ENCODE results near the gene SLC22A15.
"Not testable (repeated sequence)": the region's sequence is repeated elsewhere in the genome, so short reads cannot be mapped to it uniquely, and the experiment has no call there.

Gene SLC22A15

DNA sequence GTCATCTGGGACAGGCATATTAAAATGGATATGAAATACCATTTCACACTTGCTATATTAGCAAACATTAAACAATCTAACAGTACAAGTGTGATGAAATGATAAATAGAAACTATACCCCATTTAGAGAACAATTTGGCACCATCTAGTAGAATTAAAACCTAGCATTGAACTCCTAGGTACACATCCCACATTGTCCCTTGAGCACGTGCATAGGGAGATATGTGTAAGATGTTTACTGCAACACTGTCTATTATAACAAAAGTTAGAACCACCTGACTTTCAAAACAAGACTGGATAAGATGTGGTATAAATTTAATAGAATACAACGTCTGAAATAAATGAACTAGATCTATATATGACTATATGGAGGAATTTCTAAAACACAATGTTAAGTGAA, 3.8 kb downstream of the SLC22A15 start:
- peak overlapping the region; percentile 99 for H3K27ac ChIP-seq

DNA sequence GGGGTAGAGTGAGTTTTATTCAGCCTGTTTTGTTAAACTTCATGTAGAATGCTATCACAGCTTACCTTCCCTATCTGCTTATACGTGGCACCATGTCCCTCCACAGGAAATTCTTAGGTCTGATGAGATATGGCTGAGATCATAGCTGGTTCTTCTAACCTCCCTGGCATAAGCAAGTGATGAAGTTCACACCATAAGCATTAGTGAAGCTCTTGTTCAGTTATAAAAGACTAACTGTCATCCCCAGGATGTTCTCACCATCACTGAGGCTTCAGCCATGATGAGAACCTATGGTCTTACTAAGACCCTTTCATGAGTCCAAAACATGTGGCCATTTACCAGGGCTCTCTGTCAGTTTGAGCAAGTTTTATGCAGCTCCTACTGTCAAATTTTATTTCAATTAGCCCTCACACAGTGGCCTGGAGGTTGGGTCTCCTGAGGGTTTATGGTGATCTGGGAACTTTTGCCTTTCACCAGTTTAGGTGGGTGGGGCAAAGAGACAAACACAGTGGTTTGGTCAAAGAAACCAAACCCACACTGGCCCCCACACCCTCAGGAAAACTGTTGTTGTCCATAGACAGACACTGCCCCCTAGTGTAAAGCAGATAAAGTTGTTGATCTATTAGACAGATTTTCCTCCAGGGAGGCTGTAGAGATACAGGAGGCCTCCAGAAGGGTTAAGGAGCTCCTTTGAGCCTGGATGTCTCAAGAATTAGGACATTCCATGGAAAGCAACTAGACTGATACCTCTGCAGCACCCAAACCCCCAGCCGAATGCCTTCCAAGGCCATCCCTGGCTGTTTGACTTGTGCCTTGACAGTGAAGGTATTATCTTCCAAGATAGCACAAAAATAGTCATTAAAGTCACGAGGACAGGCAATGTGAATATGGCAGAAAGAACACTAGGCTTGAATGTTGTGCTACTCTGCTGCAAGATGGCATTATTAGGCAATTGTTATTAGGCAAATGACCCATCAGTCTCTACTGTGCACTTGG, 5.0 kb downstream of the SLC22A15 start:
- peak overlapping the region; percentile 99 for H3K27ac ChIP-seq
- no peak for DNase-seq (ENCODE audit: low read depth, low spot score)

More for the DNA sequence above, 3.8 kb downstream of the SLC22A15 start:
- no peak for DNase-seq (ENCODE audit: low read depth, low spot score)

DNA sequence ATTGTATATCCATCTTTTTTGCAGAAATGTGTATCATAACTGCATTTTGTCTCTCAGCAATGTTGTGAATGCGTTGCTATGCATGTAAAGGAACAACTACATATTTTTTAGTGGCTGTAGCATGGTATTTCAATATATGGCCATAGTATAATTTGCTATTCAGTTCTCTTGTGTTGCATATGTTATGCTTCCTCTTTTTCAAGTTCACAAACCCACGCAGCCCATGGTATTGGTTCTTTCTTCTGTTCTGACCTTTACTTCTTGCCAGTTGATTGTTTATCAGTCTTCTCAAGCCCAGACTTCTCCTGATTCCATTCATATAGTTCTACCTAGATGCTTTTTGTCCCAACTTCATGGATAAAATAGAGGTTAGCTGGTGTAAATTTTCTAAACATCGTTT, 6.1 kb downstream of the SLC22A15 start:
- H3K27ac ChIP-seq = no peak overlapping the region
- no peak for DNase-seq (ENCODE audit: low read depth, low spot score)

DNA sequence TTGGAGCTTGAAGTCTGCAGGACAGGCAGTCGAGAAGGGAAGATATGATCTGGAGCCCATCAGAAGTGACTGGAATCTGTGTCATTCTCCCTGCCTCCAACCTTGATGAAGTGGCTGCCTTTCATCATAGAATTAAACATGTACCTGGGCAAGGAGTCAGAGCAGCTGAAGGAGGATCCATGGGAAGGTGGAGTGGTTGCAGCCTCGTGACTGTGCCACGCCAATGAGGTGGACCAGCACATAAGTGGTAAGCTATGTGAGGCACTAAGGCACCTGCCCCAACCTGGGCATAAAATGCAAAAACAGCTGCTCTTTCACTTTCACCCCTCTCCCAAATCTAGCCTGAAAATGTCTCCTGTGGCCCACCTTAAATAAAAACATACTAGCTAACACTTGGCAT, 7.3 kb downstream of the SLC22A15 start:
- no peak for DNase-seq (ENCODE audit: low read depth, low spot score)
- no peak overlapping the region for H3K27ac ChIP-seq

DNA sequence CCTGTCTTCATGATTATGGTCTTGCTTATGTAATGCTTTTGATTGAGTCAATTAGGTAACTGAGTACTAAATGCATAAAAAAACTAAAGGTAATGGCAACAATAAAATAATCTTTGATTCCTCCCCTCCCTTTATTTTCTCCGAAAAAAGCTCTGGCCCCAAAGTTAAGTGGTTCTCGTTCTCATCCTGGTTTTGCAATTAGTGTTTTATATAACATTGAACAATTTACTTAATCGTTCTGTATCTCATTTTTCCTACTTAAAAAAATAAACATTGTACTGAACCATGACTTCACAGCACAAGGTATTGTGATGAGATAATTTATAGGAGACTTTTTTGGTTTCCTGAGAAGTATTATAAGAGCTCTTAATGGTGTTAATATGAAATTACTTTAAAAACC, 11.3 kb downstream of the SLC22A15 start:
- H3K27ac ChIP-seq = no peak overlapping the region
- DNase-seq (ENCODE audit: low read depth, low spot score) = no peak

DNA sequence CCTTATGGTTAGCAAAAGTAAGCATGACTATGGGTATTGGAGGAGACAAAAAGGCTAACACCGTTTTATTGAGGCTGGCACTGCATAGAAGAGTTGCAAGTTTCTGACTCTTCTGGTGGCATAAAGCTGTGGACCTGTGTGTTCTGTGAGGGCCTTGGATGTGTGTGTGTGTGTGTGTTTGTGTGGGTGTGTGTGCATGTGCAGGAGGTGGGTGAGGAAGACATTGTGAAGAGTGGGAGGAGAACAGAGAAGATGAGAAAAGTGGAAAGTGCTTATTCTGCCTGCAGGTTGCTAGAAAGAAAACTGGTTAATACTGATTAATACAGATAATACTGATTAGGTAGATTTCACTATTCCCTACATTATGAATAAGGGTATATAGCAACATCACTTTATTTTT, 12.6 kb downstream of the SLC22A15 start:
- no peak for DNase-seq (ENCODE audit: low read depth, low spot score)
- no peak overlapping the region for H3K27ac ChIP-seq

DNA sequence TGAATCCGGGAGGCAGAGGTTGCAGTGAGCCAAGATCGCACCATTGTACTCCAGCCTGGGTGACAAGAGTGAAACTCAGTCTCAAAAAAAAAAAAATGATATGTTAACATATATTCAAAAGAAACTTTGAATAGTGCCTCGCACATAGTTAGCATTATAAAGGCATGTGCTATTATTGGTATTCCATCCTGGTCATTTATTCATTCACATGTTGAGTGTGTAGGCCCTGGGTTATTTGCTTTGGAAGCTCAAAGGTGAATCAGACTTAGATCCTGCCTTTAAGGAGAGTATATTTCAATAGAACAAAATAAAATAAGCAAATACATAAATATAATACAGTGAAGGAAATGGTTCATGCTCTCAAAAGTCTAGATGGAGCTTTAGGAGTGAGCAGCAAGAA, 13.4 kb downstream of the SLC22A15 start:
- no peak for DNase-seq (ENCODE audit: low read depth, low spot score)
- no peak overlapping the region for H3K27ac ChIP-seq

DNA sequence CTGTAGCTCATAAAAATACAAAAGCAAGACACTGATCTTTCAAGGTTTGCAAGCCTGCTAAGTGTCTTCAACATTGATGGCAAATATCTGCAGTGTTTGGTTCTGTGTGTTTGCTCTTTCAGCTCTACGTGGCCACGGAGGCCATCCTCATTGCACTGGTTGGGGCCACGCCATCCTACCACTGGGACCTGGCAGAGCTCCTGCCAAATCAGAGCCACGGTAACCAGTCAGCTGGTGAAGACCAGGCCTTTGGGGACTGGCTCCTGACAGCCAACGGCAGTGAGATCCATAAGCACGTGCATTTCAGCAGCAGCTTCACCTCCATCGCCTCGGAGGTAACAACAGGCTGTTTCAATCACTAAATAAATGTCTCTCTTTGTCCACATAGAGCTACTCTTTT, 15.6 kb downstream of the SLC22A15 start:
- no peak for DNase-seq (ENCODE audit: low read depth, low spot score)
- no peak overlapping the region for H3K27ac ChIP-seq

DNA sequence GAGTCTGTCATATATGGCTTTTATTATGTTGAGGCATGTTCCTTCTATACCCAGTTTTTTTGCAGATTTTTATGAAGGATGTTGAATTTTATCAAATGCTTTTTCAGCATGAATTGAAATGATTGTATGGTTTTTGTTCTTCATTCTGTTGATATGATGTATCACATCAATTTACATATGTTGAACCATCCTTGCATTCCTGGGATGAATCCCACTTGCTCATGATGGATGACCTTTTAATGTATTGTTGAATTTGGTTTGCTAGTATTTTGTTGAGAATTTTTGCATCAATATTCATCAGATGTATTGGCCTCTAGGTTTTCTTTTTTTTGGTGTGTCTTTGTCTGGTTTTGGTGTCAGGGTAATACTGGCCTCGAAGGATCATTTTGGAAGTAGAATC, 21.6 kb downstream of the SLC22A15 start:
- not testable (repeated sequence) for DNase-seq (ENCODE audit: low read depth, low spot score); H3K27ac ChIP-seq

DNA sequence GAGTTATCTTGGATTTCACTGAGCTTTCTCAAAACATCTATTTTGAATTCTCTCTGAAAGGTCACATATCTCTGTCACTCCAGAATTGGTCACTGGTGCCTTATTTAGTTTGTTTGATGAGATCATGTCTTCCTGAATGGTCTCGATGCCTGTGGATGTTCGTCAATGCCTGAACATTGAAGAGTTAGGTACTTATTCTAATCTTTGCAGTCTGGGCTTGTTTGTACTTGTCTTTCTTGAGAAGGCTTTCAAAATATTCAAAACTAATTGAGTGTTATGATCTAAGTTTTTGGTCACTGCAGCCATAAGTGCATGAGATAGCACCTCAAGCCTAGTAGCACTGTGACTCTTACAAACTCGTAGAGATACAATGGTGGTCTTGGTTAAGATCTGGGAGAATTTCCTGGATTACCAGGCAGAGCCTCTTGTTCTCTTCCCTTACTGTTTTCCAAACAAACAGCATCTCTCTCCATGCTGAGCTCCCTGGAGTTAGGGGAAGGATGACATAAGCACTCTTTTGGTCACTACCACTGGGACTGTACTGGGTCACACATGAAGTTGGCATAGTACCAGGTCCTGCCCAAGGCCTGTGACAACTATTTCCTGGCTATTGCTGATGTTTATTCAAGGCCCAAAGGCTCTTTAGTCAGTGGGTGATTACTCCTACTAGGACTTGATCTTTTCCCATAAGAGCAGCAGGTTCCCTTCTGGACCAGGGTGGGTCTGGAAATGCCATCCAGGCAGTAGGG, 25.6 kb downstream of the SLC22A15 start:
- DNase-seq (ENCODE audit: low read depth, low spot score) = peak; percentile 22
- peak overlapping the region; percentile 72 for H3K27ac ChIP-seq

DNA sequence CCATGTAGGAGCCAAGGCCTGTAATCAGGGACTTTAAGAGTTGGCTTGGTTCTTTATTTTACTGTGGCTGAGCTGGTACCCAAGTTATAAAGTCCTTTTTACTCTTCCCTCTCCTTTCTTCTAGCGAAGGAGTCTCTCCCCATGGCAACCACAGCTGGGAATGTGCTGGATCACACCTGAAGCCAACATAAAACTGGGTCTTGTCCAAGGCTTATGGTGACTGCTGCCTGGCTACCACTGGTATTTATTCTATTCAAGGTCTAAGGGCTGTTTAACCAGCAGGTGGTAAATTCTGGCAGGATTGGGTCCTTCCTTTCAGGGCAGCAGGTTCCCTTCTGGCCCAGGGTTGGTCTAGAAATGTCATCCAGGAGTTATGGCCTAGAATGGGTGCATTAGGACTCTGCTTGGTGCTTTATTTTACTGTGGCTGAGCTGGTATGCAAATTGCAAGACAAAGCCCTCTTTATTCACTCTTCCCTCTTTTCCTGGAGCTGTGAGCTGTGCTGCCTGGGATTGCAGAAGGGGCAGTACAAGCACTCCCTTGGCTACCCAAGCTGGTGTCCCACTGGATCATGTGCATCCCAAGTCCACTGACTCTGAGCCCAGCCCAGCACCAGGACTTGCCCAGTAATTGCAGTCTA, 26.6 kb downstream of the SLC22A15 start:
- no peak for DNase-seq (ENCODE audit: low read depth, low spot score)
- peak overlapping the region; percentile 72 for H3K27ac ChIP-seq

DNA sequence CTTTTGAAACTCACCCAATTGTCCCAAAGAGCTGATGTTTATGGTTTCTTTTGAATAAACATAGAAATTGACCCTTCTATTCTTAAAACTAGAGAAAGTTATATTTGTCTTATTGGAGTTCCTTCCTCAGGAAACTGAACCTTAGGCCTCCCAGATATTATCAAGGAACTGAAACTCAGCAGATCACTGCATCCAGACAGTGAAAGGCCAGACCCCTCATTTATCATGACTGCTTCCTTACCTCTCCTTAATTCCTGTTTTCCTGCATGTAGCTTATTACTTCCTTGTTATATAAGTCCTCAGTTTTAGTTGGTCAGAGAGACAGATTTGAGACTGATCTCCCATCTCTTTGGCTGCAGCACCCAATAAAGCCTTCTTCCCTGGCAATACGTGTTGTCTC, 27.5 kb downstream of the SLC22A15 start:
- no peak overlapping the region for H3K27ac ChIP-seq
- DNase-seq (ENCODE audit: low read depth, low spot score) = no peak

DNA sequence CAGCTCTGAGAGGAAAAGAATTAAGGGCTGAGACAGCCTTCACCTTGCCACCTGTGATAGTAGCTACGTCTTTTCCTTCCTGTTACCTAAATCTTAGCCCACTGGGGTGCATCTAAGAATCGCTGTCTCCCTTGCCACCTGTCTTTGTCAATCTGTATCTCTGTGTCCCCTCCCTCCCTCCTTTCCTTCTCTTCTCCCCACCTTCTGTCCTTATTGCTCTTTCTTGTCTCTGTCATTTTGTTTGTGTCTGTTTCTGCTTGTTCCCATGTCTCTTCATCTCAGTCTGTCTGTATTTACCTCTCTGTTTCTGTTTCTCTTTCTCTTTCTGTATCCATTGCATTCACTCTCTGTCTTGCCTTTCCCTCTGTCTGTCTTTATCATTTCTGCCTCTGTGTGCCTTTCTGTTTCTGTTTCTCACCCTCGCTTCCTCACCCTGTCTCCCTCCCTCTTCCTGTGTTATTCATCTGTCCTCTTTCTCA, 30.2 kb downstream of the SLC22A15 start:
- no peak for DNase-seq (ENCODE audit: low read depth, low spot score)
- no peak overlapping the region for H3K27ac ChIP-seq

DNA sequence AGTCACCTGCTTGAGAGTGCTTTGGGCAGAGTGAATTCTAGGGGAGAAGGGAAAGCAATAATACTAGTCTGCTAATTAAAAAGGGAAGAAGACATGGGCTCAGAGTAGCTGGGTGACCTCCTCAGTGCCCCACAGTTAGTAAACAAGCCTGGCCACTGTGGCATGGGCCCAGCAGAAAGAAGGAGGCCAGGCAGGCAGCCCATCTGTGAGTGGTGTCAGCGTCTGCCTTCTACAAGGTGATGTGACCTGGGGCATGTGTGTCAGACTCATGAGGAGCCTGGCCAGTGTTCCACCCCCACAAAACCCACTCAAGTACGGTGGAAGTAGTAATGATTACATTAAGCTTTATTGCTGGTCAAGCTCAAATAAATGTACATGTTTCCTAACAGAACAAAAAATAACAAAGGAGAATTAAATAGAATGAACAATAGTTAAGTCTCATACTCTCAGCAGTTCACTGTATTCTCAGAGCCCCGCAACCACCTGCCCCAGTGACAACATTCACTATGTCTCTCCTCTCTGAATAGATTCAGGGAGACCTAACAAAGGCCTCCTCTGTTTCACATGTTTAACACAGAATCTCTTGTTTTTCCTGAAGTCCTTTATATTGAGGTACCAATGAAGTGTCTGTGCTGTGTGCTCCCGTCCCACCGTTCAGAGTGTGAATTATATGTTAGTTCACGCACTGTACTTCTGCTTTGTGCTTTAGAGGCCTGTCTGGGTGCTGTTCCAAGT, 32.5 kb downstream of the SLC22A15 start:
- DNase-seq (ENCODE audit: low read depth, low spot score) = no peak
- no peak overlapping the region for H3K27ac ChIP-seq

DNA sequence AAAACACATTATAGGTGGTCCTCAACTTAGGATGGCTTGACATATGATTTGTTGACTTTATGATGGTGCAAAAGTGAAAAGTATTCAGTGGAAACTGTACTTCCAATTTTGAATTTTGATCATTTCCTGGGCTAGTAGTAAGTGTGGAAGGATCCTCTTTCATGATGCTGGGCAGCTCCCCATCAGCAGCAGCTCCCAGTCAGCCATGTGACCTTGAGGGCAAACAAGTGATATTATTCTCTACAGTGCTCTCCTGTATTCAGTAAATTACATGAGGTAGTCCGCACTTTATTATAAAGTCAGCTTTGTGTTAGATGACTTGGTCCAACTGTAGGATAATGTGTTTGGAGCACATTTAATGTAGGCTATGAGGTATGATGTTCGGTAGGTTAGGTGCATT, 36.4 kb downstream of the SLC22A15 start:
- DNase-seq (ENCODE audit: low read depth, low spot score) = no peak
- H3K27ac ChIP-seq = no peak overlapping the region

DNA sequence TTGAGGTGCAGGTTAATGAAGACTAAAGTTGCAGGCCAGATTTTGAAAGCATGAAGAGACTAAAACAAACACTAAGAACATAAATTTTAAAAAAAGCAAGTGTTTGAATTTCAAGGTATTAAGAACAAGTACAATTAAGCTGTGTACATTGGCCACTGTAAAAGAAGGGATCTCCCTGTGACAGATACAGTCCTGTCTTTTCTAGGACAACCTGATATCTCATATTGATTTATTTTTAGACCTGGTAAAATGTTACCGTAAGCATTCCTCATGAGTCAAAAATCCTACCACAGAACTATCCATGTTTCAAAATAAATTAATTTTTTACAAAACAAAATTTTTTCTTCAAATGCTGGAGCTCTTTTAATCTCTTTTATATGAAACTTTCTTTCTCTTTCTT, 39.4 kb downstream of the SLC22A15 start:
- DNase-seq (ENCODE audit: low read depth, low spot score) = no peak
- no peak overlapping the region for H3K27ac ChIP-seq

DNA sequence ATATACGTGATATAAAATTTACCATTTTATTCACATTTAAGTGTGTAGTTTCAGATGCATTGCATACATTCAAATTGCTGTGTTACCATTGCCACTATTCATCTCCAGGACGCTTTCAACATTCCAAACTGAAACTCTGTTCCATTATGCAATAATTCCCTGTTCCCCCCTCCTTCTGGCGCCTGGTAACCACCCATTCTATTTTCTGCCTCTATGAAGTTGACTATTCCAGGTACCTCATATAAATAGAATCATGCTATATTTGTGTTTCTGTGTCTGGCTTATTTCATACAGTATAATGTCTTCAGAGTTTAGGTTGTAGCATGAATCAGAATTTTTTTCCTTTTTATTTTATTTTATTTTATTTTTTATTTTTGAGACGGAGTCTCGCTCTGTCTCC, 41.7 kb downstream of the SLC22A15 start:
- DNase-seq (ENCODE audit: low read depth, low spot score) = no peak
- no peak overlapping the region for H3K27ac ChIP-seq

DNA sequence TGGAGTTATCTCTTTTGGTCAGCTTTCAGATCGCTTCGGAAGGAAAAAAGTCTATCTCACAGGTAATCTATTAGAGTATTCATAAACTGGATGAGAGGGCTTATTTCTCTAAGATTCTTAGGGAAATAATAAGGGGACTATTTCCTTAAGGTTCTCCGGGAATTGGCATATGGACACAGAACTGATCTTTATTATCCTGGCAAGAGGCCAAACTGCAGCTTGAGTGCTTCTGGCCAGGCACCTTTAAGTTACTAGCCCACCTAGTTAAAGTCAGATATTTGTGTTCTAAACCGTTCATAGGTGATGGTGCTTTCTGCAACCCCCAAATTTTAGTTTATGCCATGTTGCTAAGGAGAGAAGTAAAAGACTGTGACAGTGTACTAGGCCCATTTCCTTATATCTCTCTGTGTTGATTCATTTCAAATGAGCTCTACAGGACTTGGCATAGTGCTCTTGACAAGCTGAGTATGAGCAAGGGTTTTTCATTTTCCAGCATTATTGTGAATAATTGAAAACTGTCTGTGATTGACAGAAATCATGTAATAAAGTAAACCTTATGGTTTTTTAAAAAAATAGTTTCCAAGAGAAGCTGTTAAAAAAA, 43.4 kb downstream of the SLC22A15 start:
- H3K27ac ChIP-seq = no peak overlapping the region
- no peak for DNase-seq (ENCODE audit: low read depth, low spot score)

DNA sequence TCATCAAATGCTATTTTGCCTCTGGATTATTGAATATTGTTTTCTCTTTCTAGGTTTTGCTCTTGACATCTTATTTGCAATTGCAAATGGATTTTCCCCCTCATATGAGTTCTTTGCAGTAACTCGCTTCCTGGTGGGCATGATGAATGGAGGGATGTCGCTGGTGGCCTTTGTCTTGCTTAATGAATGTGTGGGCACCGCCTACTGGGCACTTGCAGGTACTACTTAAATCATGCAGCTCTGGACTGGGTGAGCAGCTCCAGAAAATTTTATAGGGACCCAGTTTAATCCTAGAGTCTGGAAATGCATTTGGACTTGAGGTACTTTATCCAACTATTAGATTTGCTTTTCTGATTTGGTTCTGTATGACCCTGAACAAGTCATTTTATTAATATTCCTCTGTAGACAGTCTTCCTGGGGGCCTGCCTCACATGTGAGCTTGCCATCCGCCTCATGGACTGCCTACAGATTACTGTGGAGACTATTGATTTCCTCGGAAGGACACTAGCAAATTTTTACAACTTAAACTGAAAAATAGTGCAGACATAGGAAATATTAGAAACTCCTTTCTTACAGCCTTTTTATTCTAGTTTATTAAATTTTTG, 44.5 kb downstream of the SLC22A15 start:
- no peak overlapping the region for H3K27ac ChIP-seq
- DNase-seq (ENCODE audit: low read depth, low spot score) = no peak

Data from epithelial cell of prostate (primary cell).